Stimulated activated CD4-positive, alpha-beta T cell treated with anti-CD3 and anti-CD28 coated beads, Interleukin-1b, Interleukin-23, amount 100 ng/mL, for 4 hours (primary cell): ENCODE measurements around the gene EXD3.
"Not testable (repeated sequence)": the region's sequence is repeated elsewhere in the genome, so short reads cannot be mapped to it uniquely, and the experiment has no call there.

Experiments
- DNase-seq, 2 donors: peaks; one replicate each; pipeline ENCODE4 v3.0.0-alpha.2; 2020; ENCODE audit warnings: low read depth in 2 of 2

EXD3 gene

DNA sequence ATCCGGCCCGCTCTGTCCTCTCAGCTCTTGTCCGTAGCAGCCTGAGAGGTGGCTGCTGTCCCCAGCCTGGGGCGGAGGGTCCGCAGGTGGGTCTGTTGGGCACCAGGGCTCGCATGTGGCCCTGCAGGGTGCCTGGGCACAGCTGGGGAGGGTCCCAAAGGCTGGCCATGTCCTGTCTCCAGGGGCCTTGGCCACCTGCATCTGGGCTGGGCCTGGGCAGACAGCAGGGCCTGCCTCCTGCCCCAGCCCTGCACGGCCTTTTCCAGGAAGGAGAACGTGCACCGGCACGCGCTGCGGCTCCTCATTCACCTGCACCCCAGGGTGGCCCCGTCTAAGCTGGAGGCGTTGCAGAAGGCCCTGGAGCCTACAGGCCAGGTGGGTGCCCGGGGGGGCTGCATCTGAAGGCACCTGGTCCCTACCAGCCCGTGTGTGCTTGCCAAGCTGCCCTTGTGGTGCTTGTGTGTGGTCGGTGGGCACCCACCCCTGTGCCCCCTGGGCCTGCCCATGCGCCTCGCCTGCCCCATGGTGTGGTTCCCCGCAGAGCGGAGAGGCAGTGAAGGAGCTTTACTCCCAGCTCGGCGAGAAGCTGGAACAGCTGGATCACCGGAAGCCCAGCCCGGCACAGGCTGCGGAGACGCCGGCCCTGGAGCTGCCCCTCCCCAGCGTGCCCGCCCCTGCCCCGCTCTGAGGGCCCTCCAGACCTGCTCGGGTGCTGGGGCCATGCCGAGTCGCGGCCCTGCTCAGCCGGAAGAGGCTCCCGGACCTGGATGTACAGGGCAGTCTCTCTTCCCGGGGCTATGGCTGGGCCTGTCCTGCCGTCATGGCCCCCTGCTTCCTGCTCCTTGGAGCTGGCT lies 150.5 kb downstream of the EXD3 start:
- no peak for DNase-seq

DNA sequence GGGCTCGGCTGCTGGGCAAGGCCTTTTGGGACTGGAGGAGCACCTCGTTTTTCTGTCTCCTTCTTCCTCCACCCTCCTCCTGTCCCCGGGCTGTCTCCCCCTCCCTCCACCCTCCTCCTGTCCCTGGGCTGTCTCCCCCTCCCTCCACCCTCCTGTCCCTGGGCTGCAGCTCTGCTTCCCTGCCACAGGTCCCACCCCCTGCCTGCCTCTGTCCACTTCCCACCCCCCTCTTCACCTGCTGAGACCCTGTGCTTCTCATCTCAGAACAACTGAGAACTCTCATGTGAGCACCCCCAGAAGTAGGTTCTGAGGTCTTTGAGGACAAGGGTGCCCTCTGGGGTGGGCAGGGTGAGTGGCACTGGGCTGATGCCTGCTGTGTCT lies 151.3 kb downstream of the EXD3 start:
- no peak for DNase-seq

DNA sequence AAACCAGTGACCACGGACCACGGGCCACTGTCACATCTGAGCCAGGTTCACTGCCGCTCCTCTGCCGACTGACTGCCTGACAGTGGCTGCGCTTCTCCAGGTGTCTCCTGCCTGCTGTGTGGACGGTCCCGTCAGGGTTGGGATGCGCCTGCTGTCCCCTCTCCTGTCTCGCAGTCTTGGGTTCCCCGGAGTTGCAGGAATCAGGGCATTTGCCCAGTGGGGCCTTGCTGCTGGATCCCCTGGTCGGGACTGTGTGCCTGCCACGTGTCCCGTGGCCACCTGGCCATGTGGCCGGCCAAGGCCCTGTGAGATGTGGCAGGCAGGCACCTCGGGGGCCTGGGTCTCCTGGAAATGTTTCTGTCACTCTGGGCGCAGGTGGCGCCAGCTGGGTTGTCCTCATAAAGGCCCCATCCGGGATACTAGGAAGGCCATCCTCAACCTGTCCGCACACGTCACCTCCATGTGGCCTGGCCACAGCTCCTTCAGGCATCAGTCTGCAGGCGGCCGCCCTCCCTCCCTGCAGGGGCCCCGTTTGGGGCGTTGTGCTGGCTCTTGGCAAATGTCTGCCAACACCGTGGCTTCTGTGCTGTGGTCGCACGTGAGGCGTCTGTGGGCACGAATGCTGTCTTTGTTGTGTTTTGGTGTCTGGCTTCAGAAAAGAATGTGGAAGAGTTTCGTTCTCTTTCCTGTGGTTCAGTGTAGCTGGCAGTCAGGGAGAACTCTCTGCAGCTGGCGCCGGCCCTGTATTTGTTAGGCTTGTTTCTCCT lies 151.8 kb downstream of the EXD3 start:
- no peak for DNase-seq

DNA sequence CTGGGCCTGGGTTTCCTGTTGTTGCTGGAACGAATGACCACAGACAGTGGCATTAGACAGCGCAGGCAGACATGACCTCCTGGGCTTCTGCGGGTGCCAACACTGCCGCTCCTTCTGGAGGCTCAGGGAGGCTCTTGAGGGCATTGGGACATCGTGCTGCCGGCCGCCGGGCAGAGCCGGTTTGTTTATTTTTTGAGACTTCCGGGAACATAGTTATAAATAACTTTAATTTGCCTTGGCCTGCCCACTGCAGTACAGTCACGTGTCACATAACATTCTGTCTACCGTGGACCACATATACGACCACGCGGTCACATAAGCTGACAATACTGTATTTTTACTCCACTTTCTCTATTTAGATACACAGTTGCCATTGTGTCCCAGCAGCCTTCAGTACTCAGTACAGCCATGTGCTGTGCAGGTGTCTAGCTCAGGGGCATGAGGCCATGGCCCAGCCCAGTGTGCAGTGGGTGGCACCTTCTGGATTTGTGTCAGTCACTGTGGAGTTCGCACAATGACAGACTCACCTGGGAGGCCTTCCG lies 153.7 kb downstream of the EXD3 start:
- DNase-seq, result no peak

DNA sequence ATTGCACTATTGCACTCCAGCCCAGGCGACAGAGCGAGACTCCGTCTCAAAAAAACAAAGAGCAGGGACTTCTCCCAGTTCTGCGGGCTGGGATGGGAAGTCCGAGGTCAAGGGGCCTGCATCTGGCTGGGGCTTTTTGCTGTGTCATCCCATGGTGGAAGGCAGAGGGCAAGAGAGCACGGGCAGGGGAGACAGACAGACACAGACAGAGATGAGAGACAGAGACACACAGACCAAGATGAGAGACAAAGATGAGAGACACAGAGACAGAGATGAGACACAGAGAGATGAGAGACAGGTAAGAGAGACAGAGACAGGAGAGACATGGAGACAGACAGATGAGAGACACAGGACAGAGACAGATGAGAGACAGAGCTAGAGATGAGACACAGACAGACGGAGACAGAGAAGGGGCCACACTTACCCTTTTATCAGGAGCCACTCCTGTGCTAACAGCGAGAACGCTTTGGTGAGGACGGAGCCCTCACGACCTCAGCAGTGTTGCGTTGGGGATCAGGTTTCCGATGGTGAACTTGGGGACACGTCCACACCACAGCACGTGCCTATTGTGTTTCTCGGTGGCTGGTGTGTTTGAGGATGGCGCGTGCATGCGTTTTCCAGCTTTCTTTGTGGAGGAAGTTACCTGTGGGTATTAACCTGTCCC lies 154.3 kb downstream of the EXD3 start:
- DNase-seq, result no peak

DNA sequence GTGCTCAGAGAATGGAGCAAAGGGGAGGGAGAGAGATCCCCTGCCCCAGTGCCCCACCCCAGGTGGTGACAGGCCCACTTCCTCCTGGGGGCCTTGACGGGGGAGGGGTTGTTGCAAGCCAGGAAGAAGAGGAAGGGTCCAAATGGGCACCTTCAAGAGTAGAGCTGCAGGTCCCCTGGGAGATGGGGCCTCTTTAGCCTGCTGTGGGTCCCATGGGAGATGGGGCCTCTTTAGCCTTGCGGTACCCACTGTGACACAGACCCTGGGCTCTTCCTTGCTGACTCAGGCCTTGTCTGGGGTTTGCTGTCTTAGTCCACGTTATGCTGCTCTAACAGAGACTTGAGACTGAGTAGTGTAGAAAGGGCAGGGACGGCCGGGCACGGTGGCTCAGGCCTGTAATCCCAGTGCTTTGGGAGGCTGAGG lies 155.0 kb downstream of the EXD3 start:
- no peak for DNase-seq

DNA sequence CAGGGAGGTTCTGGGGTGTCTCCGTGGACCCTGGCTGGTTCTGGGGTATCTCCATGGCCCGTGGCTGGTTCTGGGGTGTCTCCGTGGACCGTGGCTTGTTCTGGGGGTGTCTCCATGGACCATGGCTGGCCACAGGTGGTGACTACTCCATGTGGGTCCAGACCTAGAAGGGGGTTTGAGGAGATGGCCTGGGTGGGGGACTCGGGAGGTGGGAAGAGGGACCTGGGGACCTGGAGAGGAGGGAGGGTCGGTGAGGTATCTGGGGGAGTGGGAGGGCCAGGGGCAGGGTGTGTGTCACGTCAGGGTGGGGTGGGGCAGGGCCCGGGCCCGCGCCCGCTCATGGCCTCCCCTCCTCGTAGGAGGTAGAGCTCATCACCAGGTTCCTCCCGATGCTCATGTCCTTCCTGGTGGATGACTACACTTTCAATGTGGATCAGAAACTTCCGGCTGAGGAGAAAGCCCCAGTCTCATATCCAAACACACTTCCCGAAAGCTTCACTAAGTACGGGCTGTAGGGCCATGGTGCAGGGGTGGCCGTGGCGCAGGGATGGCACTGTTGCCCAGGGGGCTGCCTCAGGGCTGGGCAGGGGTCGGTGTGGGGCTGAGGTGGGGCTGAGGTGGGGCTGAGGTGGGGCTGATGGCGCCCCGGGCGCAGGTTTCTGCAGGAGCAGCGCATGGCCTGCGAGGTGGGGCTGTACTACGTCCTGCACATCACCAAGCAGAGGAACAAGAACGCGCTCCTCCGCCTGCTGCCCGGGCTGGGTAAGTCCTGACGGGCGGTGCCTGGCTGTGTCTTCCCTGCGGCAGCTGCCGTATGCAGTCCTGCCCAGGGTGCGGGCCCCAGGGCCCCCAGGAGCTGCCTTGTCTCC lies 156.1 kb downstream of the EXD3 start:
- DNase-seq, result no peak

DNA sequence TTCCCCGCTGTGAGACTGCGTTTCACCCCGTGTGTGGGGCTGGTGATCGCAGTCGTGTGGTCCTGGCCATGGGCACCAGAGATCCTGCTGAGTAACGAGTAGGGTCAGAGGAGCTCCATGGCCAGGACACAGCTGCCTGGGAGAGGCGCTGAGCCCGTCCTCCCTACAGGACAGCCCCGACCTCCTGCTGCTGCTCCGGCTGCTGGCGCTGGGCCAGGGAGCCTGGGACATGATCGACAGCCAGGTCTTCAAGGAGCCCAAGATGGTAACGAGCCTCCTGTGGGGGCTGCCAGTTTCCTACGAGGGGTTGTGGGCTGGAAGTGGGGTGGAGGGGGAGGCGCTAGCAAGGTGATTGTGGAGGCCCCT lies 156.8 kb downstream of the EXD3 start:
- no peak for DNase-seq

DNA sequence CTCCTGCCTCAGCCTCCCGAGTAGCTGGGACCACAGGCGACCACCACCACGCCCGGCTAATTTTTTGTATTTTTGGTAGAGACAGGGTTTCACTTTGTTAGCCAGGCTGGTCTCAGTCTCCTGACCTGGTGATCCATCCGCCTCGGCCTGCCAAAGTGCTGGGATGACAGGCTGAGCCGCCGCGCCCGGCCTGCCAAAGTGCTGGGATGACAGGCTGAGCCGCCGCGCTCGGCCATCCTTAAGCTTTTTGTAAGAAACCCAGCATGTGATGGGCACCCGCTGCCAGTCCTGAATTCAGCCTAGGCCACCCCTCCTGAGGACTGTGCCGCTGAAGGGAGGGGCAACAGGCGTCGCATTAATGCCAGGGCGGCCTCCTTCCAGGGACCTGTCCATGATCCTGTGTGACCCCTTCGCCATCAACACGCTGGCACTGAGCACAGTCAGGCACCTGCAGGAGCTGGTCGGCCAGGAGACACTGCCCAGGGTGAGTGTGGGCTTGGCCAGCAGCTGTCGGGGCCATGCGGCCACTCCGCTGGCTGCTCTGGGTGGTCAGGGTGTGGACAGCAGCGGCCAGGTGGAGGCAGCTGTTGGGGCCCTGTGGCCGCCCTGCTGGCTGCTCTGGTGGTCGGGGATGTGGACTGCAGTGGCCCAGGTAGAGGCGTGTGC lies 157.3 kb downstream of the EXD3 start:
- DNase-seq, result no peak

- no peak for DNase-seq
Measured at GRCh38 chr9:137264067-137264466, 158.9 kb downstream of the EXD3 start.

DNA sequence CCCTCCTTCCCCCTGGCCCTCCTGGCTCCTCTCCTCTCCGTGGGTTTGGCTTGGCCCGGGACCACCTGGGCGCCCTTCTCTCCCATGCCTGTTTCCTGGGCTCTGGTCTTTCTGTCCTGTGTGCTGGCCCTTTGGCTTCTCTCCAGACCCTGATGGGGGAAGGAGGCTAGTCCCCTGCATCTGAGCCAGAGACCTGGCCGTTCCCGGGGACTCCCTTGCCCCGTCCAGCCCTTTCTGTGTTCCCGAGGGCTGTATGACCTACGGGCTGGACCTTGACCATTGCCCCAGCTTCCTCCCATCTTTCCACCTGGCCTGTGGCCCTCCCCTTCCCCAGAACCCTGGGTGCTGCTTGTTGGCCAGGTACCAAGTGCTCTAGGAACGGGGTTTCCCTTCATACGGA lies 159.5 kb downstream of the EXD3 start:
- DNase-seq, result no peak

- no peak for DNase-seq
Measured at GRCh38 chr9:137262909-137263285, 160.1 kb downstream of the EXD3 start.

DNA sequence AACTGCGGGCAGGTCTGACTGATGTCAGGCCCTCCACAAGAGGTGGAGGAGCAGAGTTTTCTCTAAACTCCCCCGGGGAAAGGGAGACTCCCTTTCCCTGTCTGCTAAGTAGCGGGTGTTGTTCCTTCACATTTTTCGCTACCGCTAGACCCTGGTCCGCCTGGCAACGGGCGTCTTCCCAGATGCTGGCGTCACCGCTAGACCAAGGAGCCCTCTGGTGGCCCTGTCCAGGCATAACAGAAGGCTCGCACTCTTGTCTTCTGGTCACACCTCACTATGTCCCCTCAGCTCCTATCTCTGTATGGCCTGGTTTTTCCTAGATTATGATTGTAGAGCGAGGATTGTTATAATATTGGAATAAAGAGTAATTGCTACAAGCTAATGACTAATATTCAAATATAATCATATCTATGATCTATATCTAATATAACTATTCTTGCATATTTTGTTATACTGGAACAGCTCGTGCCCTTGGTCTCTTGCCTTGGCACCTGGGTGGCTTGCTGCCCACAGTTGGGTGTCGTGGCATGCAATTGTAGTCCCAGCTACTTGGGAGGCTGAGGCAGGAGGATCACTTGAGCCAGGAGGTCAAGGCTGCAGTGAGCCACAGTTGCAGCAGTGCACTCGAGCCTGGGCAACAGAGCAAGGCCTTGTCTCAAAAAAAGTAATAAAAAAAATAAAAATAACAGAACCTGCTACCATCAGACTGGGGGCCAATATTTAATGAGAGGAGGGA lies 160.6 kb downstream of the EXD3 start:
- DNase-seq, result not testable (repeated sequence)
